DMS114 treated with DMSO at 0.1 percent for 48 hours (cell line): ENCODE measurements around the gene KATNAL1.

Experiments
- DNase-seq: peaks from one replicate; lab custom pipeline; 2025; ENCODE audit not compliant: unreplicated experiment; lab: John Stamatoyannopoulos, UW

KATNAL1 gene

GRCh38 chr13:30169442-30169841, 137.9 kb downstream of the KATNAL1 start:
- DNase-seq, result no peak

GRCh38 chr13:30165796-30166195, 141.6 kb downstream of the KATNAL1 start:
- DNase-seq, result no peak

DNA sequence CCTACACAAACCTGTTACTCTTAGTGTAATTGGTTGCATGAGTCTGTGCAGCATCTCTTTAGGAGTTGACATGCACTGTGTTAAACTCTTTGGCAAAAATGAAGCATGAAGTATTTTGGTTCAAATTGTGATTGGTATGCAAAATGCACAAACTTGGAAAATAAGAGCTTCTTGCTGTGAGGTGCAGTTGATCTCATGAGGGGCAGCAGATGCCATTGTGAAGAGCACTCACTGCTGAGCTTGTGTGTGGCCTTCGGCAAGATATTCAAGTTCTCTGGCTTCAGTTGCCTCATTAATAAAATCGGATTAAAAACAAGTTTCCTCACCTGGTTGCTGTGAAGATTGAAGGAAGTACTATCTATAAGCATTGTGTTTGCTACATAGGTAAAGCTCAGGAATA, 142.3 kb downstream of the KATNAL1 start:
- no peak for DNase-seq

DNA sequence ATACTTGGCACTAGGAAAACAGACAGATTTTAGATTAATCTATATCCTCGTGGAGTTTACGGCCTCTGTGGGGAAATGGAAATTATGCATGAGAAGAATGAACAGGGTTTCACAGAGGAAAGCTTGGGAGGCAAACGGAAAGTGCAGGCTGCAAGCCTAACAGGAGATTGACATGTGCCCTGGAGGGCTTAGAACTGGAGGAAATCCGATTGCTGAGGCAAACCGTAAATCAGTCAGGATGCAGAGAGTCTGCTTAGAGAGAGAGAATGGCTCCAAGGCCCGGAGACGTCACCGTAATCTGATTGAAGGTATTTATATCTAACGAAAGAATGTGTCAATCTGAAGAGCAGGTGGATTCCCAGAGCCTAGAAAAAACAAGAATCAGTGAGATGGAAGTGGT, 143.2 kb downstream of the KATNAL1 start:
- DNase-seq, result no peak

GRCh38 chr13:30163441-30163840, 143.9 kb downstream of the KATNAL1 start:
- DNase-seq, result no peak

DNA sequence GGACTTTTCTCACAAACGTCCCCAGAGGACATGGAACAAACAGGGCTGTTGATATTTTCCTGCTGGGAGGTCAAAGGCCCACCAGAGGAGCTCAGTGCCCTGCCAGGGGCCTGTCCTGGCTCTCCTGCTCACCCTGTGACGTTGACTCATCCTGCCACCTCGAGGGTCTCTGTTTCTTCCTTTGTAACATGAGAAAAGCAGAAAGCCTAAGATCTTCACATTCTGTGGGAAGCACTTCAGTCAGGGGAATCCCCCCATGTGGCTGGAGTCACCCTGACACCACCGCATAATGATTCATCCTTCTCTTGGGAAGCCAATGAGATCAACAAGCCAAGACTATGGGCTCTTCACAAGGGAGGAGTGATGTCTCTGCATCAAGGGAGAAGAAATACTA, 147.9 kb downstream of the KATNAL1 start:
- no peak for DNase-seq

DNA sequence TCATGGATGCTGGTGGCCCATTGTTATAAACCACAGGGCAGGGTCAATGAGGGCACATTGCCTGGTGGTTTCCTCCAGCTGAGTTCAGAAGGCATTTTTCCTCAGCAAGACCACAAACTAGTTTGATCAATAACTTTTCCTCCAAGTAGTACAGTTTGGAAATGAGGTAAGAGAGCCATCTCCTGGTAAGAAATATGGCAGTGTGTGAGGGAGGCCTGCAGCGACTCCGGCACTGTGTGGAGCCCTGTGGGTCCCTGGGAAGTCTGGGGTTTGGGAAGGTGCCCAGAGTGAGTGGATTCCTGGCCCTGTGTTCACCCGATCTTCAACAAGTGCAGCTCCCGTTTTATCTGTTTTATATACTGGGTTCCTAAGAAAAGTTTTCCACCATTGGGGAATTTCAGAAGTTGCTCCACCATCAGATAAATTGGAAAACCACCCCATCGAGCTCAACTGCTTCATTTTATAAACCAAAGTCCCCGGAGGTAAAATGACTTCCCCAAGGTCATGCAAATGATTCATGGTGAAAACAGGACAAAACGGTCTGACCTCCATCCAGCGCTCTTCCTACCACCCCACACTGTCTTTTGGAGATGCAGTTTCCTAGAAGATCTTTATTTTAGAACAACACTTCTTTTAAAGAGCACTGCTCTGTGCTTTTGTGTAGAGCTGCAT, 148.4 kb downstream of the KATNAL1 start:
- no peak for DNase-seq

GRCh38 chr13:30157616-30157993, 149.7 kb downstream of the KATNAL1 start:
- no peak for DNase-seq

DNA sequence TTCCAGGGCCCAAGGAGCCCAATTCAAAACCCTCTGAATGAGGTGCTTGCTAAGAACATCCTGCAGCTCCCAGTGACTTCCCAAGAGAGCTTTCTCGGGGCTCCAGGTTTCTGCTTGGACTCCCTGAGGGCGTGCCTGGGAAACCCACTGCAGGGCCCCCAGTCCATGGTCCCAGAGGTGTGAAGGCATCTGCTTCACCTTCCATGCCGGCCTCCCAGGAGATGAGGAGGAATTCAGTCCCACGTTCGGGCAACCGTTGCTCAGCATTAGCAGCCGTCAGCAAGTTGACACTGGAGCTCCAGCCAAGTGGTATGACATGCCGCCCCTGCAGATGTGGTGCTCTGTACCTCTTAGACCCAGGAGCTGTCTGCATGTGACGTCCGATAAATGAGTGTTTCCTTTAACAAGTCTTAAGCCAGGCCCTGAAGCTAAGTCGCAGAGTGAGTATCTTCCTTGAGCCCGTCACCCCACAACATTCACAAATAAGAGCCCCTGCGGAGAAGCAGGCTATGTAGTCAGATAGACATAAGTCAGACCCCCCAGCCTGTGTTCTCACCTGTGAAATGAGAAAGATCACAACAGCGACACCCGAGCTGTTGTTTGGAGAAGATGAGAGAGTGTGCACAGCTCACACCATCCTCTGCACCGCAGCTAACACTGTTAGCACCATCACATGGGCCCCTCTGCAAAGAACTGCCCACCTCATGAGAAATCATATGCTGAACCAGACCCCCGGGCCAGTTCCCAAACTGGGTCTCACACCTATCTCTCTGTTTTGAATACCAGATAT, 150.3 kb downstream of the KATNAL1 start:
- no peak for DNase-seq

DNA sequence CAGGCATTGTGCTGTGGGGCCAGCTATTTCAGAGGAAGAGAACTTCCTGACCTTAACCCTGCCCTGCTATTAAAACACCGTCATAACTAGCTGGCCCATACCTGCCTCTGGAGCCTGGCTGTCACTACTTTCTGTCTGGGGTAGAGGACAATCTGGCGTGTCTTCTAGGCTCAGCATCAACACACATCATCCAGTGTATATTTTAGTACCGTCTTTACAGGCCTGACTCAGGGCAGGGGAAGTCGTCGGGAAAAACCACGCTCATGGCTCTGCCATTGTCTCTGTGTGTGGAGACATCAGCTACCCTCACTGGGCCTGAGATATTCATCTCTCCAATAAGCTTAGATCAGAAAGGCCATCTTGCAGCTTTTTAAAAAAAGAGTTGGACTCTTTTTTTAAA, 151.1 kb downstream of the KATNAL1 start:
- DNase-seq, result no peak

GRCh38 chr13:30154931-30155330, 152.4 kb downstream of the KATNAL1 start:
- no peak for DNase-seq

GRCh38 chr13:30154531-30154930, 152.8 kb downstream of the KATNAL1 start:
- DNase-seq, result no peak

DNA sequence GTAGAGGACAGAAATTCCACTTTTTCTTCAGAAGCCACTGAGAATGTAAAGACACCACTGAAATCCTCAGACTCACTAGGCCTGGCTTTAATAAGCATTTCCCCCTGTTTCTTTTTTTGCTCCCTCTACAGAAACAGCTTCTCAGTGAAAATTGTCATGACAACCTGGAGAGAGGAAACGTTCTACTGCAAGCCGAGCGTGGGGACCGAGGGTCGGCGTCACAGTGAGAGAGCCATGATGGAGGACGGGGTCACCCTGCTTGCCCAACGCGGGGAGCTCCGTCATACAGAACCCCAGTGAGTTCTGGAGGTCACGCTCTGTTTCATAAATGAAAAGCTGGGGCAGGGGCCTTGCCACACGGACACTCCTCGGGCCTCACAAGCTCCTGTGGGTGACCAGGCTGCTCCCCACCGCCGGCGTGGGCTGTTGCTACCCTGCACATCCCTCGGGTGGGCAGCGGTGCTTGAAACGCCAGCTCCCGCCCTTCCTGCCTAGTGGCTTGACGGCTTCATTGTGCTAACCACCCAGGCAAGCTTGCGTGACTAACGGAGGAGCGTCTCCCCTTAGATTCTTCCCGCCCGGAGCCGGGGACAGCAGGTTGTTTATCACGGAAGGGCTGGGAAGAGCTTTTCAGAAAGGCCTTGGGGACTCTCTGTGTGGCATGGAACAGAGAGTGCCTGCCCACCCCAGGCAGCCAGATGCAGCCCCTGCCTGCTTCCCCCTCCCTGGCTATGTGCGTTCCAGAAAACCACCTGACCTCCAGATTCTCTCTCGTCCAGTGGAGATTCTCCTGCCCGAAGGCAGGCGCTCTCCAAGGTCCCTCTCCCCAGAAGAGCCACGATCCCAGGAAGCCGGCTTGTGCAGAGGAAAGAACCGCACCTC, 153.6 kb downstream of the KATNAL1 start:
- no peak for DNase-seq
